B cell (primary cell): ENCODE results near the gene SSR3. TPM values are rescaled to one million over a fixed set of nuclear protein-coding genes. Genes with fewer than 3 reads are reported as not detected.

ENCODE experiments used
- polyA plus RNA-seq: library from polyadenylated mRNA; depleted of rRNA; stranded (reverse); fragments of >200 nt; gene quantifications from 2 replicates; pipeline ENCODE4 v1.2.3, GENCODE V29; 2012
- total RNA-seq, 2 donors: library from RNA; stranded (reverse); fragments of 120-200 nt in 1 of 2; gene quantifications; 1 replicate in 1 of 2; 2 replicates in 1 of 2; pipeline versions ENCODE4 v1.2.3 to v1.2.4, GENCODE V29; 2013 to 2022

The SSR3 gene
- total and polyA plus RNA-seq, 2 donors (not counting 1 experiment from before 2014, with no cell fraction given): 17.5 to 69.2 TPM

Other genes starting within 250 kb of the SSR3 start
- gene TIPARP, start 119.5 kb upstream of the SSR3 start, total RNA-seq: 40.9 and 42.5 TPM in 2 replicates
- gene TIPARP, start 119.5 kb upstream of the SSR3 start, polyA plus RNA-seq: 11.2 and 25.9 TPM in 2 replicates